Lower leg skin (tissue), 4 donors: ENCODE results near the gene DGAT2. TPM values are rescaled to one million over a fixed set of nuclear protein-coding genes. Genes with fewer than 3 reads are reported as not detected.
"Not testable (repeated sequence)": the region's sequence is repeated elsewhere in the genome, so short reads cannot be mapped to it uniquely, and the experiment has no call there.

Experiments
- DNase-seq, 2 donors: peaks; one replicate each; pipeline ENCODE4 v3.0.0-alpha.2; 2019; ENCODE audit warnings: low spot score in 2 of 2
- H3K4me3 ChIP-seq: fragments of 200-600 bp; sonication (generic); 2 replicates; pipeline ENCODE4 v1.5.1; 2017; ENCODE audit warnings: mild to moderate bottlenecking, low read depth; ENCODE audit not compliant: poor library complexity, severe bottlenecking
- POLR2A ChIP-seq, 2 donors: fragments of 450-650 bp; IDR thresholded peaks; one replicate each; pipeline ENCODE4 v1.6.1; 2016 to 2017; ENCODE audit warnings: antibody characterized with exemption in 2 of 2, mild to moderate bottlenecking in 1 of 2, moderate library complexity in 1 of 2
- WGBS, 2 donors: methylation state at CpG; one replicate each; pipeline ENCODE4 v1.1.5; 2018; 5-methylcytosine and 5-hydroxymethylcytosine counted together
- intact Hi-C: fragments of 100-400 bp; cut with DNase I; formaldehyde crosslinking; loops from one replicate; pipeline ENCODE4 v1.15.0; 2023; ENCODE audit warnings: low total_unique reads
- total RNA-seq, 4 donors: library from RNA; depleted of rRNA; stranded (reverse); fragments of >200 nt; gene quantifications; one replicate each; pipeline ENCODE4 v1.1.0, GENCODE V29; 2016
- TF ChIP-seq, protein P1 (sequence below), 3 donors: fragments of 450-650 bp; IDR thresholded peaks; one replicate each; pipeline ENCODE4 v1.5.1; 2016; ENCODE audit warnings: antibody characterized with exemption in 3 of 3, mild to moderate bottlenecking in 3 of 3, moderate library complexity in 2 of 3

The DGAT2 gene
- total RNA-seq, 4 donors from 2014 or later = 160 to 545 (median 289) TPM

DNA sequence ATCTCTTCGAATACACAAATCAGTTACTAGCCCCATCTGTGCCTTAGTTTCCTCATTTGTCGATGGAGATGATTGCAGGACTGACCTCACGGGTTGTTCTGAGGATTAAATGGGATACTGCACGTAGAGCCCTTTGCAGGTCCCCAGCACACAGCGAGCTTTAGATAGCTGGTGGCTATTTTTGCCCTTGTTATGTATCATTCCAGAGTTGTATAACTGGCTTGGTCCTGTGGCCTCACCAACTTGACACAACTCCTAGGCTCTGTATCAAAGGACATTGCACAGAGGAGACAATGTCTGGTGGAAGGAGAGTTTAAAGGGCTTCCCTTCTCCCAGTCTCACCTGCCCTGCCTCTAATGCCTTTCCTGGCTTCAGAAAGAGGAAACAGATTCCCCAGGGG lies 22.8 kb upstream of the DGAT2 start:
- H3K4me3 ChIP-seq = no peak overlapping the region
- no peak for DNase-seq
- TF ChIP-seq, protein P1, sequence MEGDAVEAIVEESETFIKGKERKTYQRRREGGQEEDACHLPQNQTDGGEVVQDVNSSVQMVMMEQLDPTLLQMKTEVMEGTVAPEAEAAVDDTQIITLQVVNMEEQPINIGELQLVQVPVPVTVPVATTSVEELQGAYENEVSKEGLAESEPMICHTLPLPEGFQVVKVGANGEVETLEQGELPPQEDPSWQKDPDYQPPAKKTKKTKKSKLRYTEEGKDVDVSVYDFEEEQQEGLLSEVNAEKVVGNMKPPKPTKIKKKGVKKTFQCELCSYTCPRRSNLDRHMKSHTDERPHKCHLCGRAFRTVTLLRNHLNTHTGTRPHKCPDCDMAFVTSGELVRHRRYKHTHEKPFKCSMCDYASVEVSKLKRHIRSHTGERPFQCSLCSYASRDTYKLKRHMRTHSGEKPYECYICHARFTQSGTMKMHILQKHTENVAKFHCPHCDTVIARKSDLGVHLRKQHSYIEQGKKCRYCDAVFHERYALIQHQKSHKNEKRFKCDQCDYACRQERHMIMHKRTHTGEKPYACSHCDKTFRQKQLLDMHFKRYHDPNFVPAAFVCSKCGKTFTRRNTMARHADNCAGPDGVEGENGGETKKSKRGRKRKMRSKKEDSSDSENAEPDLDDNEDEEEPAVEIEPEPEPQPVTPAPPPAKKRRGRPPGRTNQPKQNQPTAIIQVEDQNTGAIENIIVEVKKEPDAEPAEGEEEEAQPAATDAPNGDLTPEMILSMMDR (IDR thresholded peaks at IDR 0.05) = no peak
- no peak for TF ChIP-seq POLR2A (IDR thresholded peaks at IDR 0.05)
- intact Hi-C loops = no loop called here
- 88 to 92% methylated on average over 5 of the region's 5 CpGs for WGBS, 2 donors

DNA sequence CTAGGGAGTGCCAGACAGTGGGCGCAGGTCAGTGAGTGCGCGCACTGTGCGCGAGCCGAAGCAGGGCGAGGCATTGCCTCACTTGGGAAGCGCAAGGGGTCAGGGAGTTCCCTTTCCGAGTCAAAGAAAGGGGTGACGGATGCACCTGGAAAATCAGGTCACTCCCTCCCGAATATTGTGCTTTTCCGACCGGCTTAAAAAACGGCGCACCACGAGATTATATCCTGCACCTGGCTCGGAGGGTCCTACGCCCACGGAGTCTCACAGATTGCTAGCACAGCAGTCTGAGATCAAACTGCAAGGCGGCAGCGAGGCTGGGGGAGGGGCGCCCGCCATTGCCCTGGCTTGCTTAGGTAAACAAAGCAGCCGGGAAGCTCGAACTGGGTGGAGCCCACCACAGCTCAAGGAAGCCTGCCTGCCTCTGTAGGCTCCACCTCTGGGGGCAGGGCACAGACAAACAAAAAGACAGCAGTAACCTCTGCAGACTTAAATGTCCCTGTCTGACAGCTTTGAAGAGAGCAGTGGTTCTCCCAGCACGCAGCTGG lies 19.8 kb upstream of the DGAT2 start:
- 56 to 84% methylated on average over 19 to 24 of the region's 26 CpGs for WGBS, 2 donors
- intact Hi-C loops, DNase-seq, H3K4me3 ChIP-seq: not testable (repeated sequence)

DNA sequence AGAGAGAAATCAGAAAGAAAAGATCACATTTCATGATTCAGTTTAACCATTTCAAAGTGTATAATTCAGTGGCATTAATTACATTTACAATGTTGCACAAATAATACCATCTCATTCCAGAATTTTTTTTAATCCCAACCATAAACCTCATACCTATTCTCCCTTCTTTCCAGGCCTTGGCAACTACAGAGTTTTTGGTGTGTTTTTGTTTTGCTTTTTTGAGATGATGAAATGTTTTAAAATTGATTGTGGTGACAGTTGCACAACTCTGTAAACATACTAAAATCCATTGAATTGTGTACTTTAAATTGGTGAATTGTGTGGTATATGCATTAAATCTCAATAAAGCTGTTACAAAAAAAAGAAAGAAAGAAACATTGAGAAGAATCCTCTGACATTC lies 13.6 kb upstream of the DGAT2 start:
- intact Hi-C loops, H3K4me3 ChIP-seq, DNase-seq: not testable (repeated sequence)

DNA sequence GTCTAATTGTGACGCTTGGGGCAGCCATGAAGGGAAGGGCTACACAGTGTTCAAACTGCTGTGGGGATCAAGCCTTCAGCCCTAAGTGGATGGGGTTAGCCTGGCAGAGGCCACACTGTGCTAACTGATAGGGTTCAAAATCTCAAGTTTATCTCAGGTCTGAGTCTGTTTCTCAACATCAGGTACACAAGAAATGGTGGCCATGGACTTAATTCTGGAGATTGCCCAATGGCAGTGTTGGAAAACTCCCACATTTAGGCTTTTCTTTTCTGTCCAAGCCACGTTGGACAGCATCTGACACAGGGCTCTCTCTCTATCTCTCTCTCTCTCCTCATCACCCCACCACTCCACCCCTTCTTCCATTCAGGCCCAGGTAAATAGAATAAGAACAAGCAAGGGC lies 10.9 kb upstream of the DGAT2 start:
- intact Hi-C loops = no loop called here
- DNase-seq = no peak

DNA sequence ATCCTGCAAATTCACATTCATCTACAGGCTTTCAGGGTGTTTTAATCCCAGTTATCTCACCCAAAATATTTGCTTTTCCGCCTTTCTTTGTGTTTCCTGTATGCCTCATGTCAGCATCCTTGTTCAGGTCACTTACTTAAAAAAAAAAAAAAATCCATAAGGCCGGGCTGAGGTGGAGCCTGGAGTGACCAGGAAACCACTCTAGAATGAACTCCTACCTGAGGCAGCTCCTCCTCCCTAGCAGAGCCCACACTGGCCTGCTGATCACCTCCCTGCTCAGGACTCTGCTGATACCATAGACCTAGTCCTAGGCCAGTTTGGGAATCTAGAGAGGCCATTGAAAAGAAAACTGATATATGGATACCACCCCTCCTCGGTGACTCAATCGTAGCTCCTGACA lies 8.7 kb upstream of the DGAT2 start:
- H3K4me3 ChIP-seq = no peak overlapping the region
- TF ChIP-seq, protein P1 (IDR thresholded peaks at IDR 0.05) = no peak
- no peak for TF ChIP-seq POLR2A (IDR thresholded peaks at IDR 0.05)
- 75 to 79% methylated on average over 4 of the region's 4 CpGs for WGBS, 2 donors
- intact Hi-C loops = no loop called here
- no peak for DNase-seq

More for the DNA sequence above, 10.9 kb upstream of the DGAT2 start:
- H3K4me3 ChIP-seq = no peak overlapping the region
- 56 to 69% methylated on average over 2 of the region's 2 CpGs for WGBS, 2 donors
- TF ChIP-seq, protein P1 (IDR thresholded peaks at IDR 0.05) = no peak
- TF ChIP-seq POLR2A (IDR thresholded peaks at IDR 0.05) = no peak

DNA sequence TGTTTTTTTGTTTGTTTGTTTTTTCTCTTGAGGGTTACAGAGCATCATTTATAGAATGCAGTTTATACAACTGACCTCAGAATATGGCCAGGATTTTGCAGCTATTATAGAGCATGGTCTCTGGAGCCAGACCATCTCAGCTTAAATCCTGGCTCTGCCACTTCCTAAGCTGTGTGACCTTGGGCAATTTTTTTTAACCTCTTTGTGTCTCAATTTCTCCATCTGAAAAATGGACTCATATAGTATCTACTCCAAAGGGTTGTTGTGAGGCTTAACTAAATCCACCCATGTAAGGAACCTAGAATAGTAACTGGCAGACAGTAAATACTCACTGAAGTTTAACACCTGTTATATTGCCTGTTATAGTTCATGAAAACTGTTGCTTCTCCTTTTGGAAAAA lies 8.3 kb upstream of the DGAT2 start:
- intact Hi-C loops = no loop called here

More for the DNA sequence above, 8.3 kb upstream of the DGAT2 start:
- no peak for DNase-seq
- no peak overlapping the region for H3K4me3 ChIP-seq
- TF ChIP-seq POLR2A (IDR thresholded peaks at IDR 0.05) = no peak
- TF ChIP-seq, protein P1 (IDR thresholded peaks at IDR 0.05) = no peak
